Breast epithelium (tissue), 3 donors: ENCODE results near the gene TAL1.

Experiments
- POLR2A ChIP-seq: fragments of 450-650 bp; IDR thresholded peaks from one replicate; pipeline ENCODE4 v1.6.1; 2016; ENCODE audit warnings: antibody characterized with exemption, mild to moderate bottlenecking, moderate library complexity
- POLR2AphosphoS5 ChIP-seq, 3 donors: sonication (generic); formaldehyde crosslinking; IDR thresholded peaks; one replicate each; pipeline ENCODE4 v1.6.1; 2017; ENCODE audit warnings: antibody characterized with exemption in 3 of 3
- TF ChIP-seq, protein P1 (sequence below), 3 donors: fragments of 450-650 bp; IDR thresholded peaks; one replicate each; pipeline ENCODE4 v1.5.1; 2016 to 2017; ENCODE audit warnings: antibody characterized with exemption in 3 of 3, mild to moderate bottlenecking in 3 of 3, moderate library complexity in 3 of 3

DNA sequence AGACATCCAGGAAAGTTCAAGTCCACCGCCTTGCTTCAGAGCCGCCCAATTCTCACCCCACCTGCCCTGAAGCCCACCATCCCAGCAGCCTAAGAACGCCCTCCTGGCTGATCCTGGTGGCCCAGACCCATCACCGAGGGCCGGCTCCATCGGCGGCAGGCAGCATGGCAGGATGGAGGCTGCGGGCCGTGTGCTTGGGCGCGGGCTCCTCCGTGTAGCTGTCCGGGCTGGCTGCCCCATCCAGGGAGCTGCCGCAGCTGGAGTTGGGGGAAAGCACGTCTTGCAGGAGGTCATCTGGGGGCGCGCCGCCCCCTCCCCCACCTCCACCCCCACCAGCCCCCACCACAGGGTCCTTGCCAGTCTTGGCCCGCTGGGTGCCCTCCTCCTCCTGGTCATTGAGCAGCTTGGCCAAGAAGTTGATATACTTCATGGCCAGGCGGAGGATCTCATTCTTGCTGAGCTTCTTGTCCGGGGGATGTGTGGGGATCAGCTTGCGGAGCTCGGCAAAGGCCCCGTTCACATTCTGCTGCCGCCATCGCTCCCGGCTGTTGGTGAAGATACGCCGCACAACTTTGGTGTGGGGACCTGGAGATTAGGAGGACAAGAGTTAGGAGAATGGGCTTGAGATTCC, 12.3 kb downstream of the TAL1 start:
- TF ChIP-seq POLR2A = no peak
- no peak for TF ChIP-seq POLR2AphosphoS5 (IDR thresholded peaks at IDR 0.05)
- TF ChIP-seq, protein P1, sequence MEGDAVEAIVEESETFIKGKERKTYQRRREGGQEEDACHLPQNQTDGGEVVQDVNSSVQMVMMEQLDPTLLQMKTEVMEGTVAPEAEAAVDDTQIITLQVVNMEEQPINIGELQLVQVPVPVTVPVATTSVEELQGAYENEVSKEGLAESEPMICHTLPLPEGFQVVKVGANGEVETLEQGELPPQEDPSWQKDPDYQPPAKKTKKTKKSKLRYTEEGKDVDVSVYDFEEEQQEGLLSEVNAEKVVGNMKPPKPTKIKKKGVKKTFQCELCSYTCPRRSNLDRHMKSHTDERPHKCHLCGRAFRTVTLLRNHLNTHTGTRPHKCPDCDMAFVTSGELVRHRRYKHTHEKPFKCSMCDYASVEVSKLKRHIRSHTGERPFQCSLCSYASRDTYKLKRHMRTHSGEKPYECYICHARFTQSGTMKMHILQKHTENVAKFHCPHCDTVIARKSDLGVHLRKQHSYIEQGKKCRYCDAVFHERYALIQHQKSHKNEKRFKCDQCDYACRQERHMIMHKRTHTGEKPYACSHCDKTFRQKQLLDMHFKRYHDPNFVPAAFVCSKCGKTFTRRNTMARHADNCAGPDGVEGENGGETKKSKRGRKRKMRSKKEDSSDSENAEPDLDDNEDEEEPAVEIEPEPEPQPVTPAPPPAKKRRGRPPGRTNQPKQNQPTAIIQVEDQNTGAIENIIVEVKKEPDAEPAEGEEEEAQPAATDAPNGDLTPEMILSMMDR (IDR thresholded peaks at IDR 0.05) = no peak
